Medulla oblongata (tissue), 1 donor: Measurements from ENCODE around the gene PKD2L2.
"Not testable (repeated sequence)": the region's sequence is repeated elsewhere in the genome, so short reads cannot be mapped to it uniquely, and the experiment has no call there.

Source experiments
- DNase-seq: peaks from one replicate; pipeline ENCODE4 v3.0.0-alpha.2; 2015; ENCODE audit errors: extremely low spot score

The PKD2L2 gene

DNA sequence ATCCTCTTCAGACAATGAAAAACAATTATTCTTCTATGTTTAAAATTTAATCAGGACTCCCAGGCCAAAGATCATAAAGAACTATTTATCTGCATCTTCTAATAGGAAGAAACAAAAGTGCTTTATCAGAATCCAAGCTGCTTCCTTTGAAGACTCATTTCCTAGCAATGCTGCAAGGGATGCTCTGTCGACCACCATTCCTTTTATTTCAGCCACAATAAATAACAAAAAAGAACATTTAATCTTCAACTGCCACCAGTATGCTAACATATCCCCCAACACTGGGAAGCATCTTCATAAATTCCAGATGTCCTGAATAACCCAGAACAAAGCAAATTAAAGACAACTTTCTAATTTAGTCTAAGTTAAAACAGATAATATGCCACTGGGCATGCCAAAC, 68.7 kb downstream of the PKD2L2 start:
- DNase-seq = no peak

DNA sequence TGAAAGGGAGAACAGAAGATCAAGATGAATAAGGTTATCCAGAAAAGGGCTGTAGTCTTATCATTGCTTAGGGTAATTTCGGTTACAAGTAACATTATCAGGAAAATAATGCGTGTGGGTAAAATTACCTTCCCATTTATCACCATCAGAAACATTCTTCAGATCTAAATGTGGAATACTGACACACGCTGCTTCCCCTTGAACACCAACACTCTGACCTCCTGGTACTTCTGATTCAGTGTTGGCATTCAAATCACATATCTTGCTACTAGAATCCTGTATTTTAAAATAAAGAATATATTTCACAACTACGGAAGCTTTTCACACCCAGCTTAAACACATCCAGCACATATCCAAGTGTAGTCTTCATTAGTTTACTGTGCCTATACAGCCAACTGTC, 70.2 kb downstream of the PKD2L2 start:
- no peak for DNase-seq

DNA sequence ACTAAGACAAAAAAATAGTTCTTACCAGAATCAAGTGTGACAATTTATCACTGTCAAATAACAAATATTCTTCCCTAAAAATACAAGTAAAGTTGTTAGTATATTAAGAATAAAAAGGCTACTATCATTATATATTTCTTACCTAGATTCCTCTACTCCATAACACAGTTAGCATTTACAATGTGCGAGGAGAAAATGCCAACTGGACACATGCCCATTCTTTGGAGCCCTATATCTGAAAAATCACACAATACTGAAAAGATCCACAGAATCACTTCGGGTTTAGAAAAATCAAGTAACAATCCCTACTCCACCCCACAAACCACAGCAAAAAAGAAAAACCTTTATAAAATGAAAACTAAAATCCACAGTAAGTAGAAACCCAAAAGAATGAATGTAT, 70.9 kb downstream of the PKD2L2 start:
- DNase-seq = no peak

DNA sequence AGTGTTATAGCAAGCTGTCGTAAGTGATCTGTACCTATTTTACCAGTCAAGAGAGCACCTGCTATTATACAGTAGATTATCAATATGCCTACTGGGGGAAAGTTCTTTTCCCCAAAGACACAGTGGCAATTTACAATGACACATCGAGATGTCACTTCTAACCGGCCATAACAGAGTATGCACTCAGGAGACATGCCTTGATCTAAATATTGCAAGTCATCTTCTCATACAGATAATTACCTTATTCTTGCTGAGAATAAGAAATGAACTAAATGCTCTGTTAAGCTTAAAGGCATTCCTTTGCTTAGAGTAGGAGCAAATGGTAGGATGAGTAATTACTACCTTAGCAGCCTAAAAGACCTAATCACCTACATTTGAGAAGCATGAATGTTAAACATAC, 71.6 kb downstream of the PKD2L2 start:
- DNase-seq = no peak

DNA sequence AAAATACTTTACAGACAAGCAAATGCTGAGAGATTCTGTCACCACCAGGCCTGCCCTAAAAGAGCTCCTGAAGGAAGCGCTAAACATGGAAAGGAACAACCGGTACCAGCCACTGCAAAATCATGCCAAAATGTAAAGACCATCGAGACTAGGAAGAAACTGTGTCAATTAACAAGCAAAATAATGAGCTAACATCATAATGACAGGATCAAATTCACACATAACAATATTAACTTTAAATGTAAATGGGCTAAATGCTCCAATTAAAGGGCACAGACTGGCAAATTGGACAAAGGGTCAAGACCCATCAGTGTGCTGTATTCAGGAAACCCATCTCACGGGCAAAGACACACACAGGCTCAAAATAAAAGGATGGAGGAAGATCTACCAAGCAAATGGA, 81.1 kb downstream of the PKD2L2 start:
- not testable (repeated sequence) for DNase-seq

DNA sequence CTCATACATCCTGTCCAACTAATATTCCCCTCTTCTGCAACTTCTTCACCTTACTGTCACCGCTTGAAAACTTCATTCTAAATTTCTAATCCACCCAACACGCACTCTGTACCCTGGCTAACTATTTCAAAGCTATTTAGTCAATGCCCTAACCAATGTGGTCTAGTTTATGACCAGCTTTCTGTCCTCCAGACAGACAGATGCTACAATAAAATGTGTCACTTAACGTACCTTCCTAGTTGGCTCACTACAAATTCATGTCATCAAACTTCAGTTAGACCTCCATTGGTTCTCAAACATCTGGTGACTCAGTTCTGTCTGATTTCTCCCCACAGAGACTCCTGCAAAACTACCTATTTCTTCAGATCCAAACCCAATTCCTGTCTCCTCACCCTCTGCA, 86.0 kb downstream of the PKD2L2 start:
- DNase-seq = no peak

DNA sequence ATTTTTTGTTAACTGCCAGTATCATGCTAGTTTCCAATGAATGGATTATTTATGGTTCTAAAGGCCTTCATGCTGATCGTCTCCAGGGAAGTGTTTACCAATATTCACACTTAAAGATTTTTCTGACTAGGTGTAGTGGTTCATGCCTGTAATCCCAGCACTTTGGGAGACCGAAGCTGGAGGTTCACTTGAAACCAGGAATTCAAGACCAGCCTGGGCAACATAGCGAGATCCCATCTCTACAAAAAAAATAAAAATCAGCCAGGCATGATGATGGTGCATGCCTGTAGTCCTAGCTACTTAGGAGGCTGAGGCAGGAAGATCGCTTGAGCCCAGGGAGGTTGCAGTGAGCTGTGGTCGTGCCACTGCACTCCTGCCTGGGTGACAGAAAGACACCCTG, 100.2 kb downstream of the PKD2L2 start:
- DNase-seq = no peak
